WTC11 (cell line): ENCODE data around the gene C1QTNF6. TPM values are rescaled to one million over a fixed set of nuclear protein-coding genes. Genes with fewer than 3 reads are reported as not detected.
"Not testable (repeated sequence)": the region's sequence is repeated elsewhere in the genome, so short reads cannot be mapped to it uniquely, and the experiment has no call there.

Experiments used
- ATAC-seq: fragments of 200-7000 bp; cut with Tn5 transposase; 2 replicates; pipeline ENCODE4 v1.10.0; 2021; ENCODE audit warnings: mild to moderate bottlenecking, moderate library complexity
- CTCF ChIA-PET: fragments of 300-600 bp; sonication (Branson Sonifier 250); formaldehyde crosslinking; loops from one replicate; lab custom pipeline; 2021; ENCODE audit warnings: antibody characterized with exemption; lab: Charles Lee
- POLR2A ChIA-PET: fragments of 350-600 bp; sonication (Branson Sonifier 250); formaldehyde crosslinking; loops from one replicate; lab custom pipeline; 2021; ENCODE audit warnings: antibody characterized with exemption; lab: Charles Lee
- DNase-seq: peaks from one replicate; pipeline ENCODE4 v3.0.0; 2021; ENCODE audit warnings: low spot score
- H3K27ac Mint-ChIP-seq: 2 replicates; pipeline ENCODE4 v1.8.0; 2021; ENCODE audit warnings: mixed read lengths
- H3K27me3 Mint-ChIP-seq: 2 replicates; pipeline ENCODE4 v1.8.0; 2021; ENCODE audit warnings: low read depth, mild to moderate bottlenecking, moderate library complexity, mixed read lengths
- H3K36me3 Mint-ChIP-seq: 2 replicates; pipeline ENCODE4 v1.8.0; 2021; ENCODE audit warnings: mixed read lengths
- H3K4me1 Mint-ChIP-seq: 2 replicates; pipeline ENCODE4 v1.8.0; 2022; ENCODE audit warnings: mixed read lengths
- H3K4me3 Mint-ChIP-seq: 2 replicates; pipeline ENCODE4 v1.8.0; 2021; ENCODE audit warnings: mild to moderate bottlenecking, moderate library complexity, mixed read lengths
- H3K9me3 Mint-ChIP-seq: 2 replicates; pipeline ENCODE4 v1.8.0; 2021; ENCODE audit warnings: mixed read lengths
- ATF3 ChIP-seq: sonication (generic); formaldehyde crosslinking; conservative IDR thresholded peaks from 2 replicates; pipeline ENCODE4 v1.8.1; 2022; ENCODE audit warnings: mild to moderate bottlenecking, missing genetic modification reagents
- EMX1 ChIP-seq: fragments of 250-450 bp; sonication (Bioruptor Pico); IDR thresholded peaks from 2 replicates; pipeline ENCODE4 v1.8.0; 2021; ENCODE audit warnings: mild to moderate bottlenecking
- FOXP4 ChIP-seq: sonication (generic); formaldehyde crosslinking; IDR thresholded peaks from 2 replicates; pipeline ENCODE4 v1.8.0; 2022; ENCODE audit warnings: mild to moderate bottlenecking, missing genetic modification reagents
- HMGA2 ChIP-seq: fragments of 250-450 bp; sonication (Bioruptor Pico); IDR thresholded peaks from 2 replicates; pipeline ENCODE4 v1.4.0; 2021; ENCODE audit warnings: mild to moderate bottlenecking, moderate library complexity
- IRF2 ChIP-seq: sonication (generic); formaldehyde crosslinking; IDR thresholded peaks from 2 replicates; pipeline ENCODE4 v1.8.0; 2022; ENCODE audit warnings: low read depth, missing genetic modification reagents, borderline replicate concordance
- NFATC4 ChIP-seq: fragments of 250-450 bp; sonication (Bioruptor Pico); IDR thresholded peaks from 2 replicates; pipeline ENCODE4 v1.9.0; 2021; ENCODE audit warnings: mild to moderate bottlenecking
- NFE2L1 ChIP-seq: sonication (generic); formaldehyde crosslinking; IDR thresholded peaks from 2 replicates; pipeline ENCODE4 v1.8.1; 2023; ENCODE audit warnings: missing genetic modification reagents
- SMAD3 ChIP-seq: sonication (generic); formaldehyde crosslinking; IDR thresholded peaks from 2 replicates; pipeline ENCODE4 v1.8.0; 2022; ENCODE audit warnings: missing genetic modification reagents, mild to moderate bottlenecking, borderline replicate concordance
- SP1 ChIP-seq: sonication (generic); formaldehyde crosslinking; conservative IDR thresholded peaks from 2 replicates; pipeline ENCODE4 v1.8.1; 2022; ENCODE audit warnings: missing genetic modification reagents
- TCF7 ChIP-seq: sonication (generic); formaldehyde crosslinking; IDR thresholded peaks from 2 replicates; pipeline ENCODE4 v1.8.0; 2022; ENCODE audit warnings: mild to moderate bottlenecking, low read depth, missing genetic modification reagents, moderate library complexity
- ZNF232 ChIP-seq: sonication (generic); formaldehyde crosslinking; IDR thresholded peaks from 2 replicates; pipeline ENCODE4 v1.8.0; 2022; ENCODE audit warnings: mild to moderate bottlenecking, missing genetic modification reagents
- ZNF263 ChIP-seq: sonication (generic); formaldehyde crosslinking; IDR thresholded peaks from 2 replicates; pipeline ENCODE4 v1.8.1; 2022; ENCODE audit warnings: low read depth, mild to moderate bottlenecking, moderate library complexity, missing genetic modification reagents
- ZNF423 ChIP-seq: fragments of 250-450 bp; sonication (Bioruptor Pico); IDR thresholded peaks from 2 replicates; pipeline ENCODE4 v2.1.2; 2022; ENCODE audit warnings: mild to moderate bottlenecking, moderate library complexity
- ZNF512 ChIP-seq: sonication (generic); formaldehyde crosslinking; IDR thresholded peaks from 2 replicates; pipeline ENCODE4 v1.8.1; 2022; ENCODE audit warnings: missing genetic modification reagents, borderline replicate concordance
- total RNA-seq: library from RNA; stranded (reverse); gene quantifications from 3 replicates; pipeline ENCODE4 v1.2.3, GENCODE V29; 2021
- TF ChIP-seq, protein P1 (sequence below): sonication (generic); formaldehyde crosslinking; conservative IDR thresholded peaks from 2 replicates; pipeline ENCODE4 v1.8.1; 2023; ENCODE audit warnings: mild to moderate bottlenecking, low read depth, missing genetic modification reagents, moderate library complexity
- TF ChIP-seq, protein P2 (sequence below): fragments of 250-450 bp; sonication (Bioruptor Pico); IDR thresholded peaks from 2 replicates; pipeline ENCODE4 v1.9.0; 2021; ENCODE audit warnings: mild to moderate bottlenecking, borderline replicate concordance

The C1QTNF6 gene
- total RNA-seq, 1 experiment from 2014 or later: 5.9 TPM

- TF ChIP-seq, protein P1, sequence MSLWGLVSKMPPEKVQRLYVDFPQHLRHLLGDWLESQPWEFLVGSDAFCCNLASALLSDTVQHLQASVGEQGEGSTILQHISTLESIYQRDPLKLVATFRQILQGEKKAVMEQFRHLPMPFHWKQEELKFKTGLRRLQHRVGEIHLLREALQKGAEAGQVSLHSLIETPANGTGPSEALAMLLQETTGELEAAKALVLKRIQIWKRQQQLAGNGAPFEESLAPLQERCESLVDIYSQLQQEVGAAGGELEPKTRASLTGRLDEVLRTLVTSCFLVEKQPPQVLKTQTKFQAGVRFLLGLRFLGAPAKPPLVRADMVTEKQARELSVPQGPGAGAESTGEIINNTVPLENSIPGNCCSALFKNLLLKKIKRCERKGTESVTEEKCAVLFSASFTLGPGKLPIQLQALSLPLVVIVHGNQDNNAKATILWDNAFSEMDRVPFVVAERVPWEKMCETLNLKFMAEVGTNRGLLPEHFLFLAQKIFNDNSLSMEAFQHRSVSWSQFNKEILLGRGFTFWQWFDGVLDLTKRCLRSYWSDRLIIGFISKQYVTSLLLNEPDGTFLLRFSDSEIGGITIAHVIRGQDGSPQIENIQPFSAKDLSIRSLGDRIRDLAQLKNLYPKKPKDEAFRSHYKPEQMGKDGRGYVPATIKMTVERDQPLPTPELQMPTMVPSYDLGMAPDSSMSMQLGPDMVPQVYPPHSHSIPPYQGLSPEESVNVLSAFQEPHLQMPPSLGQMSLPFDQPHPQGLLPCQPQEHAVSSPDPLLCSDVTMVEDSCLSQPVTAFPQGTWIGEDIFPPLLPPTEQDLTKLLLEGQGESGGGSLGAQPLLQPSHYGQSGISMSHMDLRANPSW: no peak
- no peak for TF ChIP-seq HMGA2
- no peak for TF ChIP-seq TCF7 (CRISPR knock-in tag)
- TF ChIP-seq ZNF512 (CRISPR knock-in tag): no peak
- TF ChIP-seq FOXP4 (CRISPR knock-in tag): no peak
- TF ChIP-seq IRF2 (CRISPR knock-in tag): no peak
- TF ChIP-seq NFATC4 (CRISPR knock-in tag): no peak
Observed at GRCh38 chr22:37171662-37172061, 16.4 kb downstream of the C1QTNF6 start (continued).

DNA sequence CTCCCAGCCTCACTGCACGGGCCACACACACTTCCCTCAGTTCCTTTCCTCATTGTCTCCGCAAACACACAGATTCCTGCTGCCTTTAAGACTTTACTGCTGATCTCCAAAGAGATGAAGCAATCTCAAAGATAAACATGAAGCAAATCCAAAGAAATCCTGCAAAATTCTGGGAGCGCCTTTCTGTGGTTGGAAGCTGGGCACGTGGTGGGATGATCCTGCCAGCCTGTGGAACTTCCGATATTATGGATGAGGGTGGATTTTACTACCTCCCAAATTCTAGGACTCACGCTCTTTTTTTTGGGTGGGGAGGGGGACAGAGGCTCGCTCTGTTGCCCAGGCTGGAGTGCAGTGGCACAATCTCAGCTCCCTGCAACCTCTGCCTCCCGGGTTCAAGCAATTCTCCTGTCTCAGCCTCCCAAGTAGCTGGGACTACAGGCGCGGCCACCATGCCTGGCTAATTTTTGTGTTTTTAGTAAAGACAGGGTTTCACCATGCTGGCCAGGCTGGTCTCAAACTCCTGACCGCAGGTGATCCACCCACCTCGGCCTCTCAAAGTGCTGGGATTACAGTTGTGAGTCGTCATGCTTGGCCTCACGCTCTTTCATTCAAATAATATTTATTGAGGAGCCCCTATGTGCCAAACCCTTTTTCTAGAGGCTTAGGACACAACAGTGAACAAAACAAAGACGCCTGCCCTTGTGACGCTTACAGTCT is 17.2 kb downstream of the C1QTNF6 start:
- H3K4me1 Mint-ChIP-seq: peaks cover 37% of the 10 kb centered on the region
- DNase-seq, H3K9me3 Mint-ChIP-seq, H3K36me3 Mint-ChIP-seq, H3K27ac Mint-ChIP-seq, H3K27me3 Mint-ChIP-seq, ATAC-seq, H3K4me3 Mint-ChIP-seq, POLR2A ChIA-PET: not testable (repeated sequence)
- CTCF ChIA-PET: interaction anchor here (1.5 to 2.4 kb wide), 3 partner anchors 27 to 301 kb away, joined by 3 to 12 read pairs (median 7); no protein-coding TSS in a partner anchor

DNA sequence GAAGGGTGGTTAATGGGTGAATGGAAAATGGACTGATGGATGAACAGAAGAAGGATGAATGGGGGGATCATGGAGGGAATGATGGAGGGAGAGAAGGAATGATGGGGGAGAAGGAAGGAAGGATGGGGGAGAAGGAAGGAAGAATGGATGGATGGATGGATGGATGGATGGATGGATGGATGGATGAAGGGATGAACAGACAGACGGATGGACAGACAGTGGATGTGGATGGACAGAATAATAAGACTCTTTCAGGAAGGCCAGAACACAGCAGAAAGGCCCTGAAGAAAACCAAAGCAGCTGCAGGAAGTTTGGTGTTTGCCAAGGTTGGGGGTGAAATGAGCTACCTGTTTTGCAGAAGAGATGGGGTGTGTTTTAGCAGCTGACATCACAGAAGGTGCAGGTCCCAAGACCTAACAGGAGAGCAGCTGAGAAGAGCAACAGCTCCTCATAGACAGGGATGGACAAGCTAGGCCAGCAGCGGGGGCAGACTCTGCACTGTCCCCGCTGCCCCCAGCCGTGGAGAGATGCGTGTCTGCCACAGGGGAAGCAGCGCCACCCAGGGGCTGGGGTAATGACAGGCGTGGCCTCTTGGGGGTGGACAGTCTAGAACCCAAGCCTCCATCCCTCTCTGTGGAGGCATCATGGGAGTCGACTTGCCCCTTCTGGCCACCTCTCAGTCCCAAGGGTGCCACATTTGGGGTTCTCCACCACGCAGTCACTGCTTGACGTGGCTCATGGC is 17.9 kb downstream of the C1QTNF6 start:
- no peak for ATAC-seq
- no peak overlapping the region for H3K4me3 Mint-ChIP-seq
- peak; percentile 10 for DNase-seq
- CTCF ChIA-PET: no interaction called here
- no peak overlapping the region for H3K27ac Mint-ChIP-seq
- H3K4me1 Mint-ChIP-seq: peaks cover 34% of the 10 kb centered on the region
- POLR2A ChIA-PET: no interaction called here
- H3K27me3 Mint-ChIP-seq: peaks cover 7% of the 10 kb centered on the region
- H3K36me3 Mint-ChIP-seq: no peaks in the 10 kb centered on the region
- H3K9me3 Mint-ChIP-seq: no peaks in the 10 kb centered on the region
- TF ChIP-seq ZNF263 (CRISPR knock-in tag) (no peak), ZNF423 (CRISPR knock-in tag) (no peak), ZNF232 (CRISPR knock-in tag) (no peak), NFATC4 (CRISPR knock-in tag) (no peak), ATF3 (CRISPR knock-in tag) (no peak), SMAD3 (CRISPR knock-in tag) (no peak), EMX1 (CRISPR knock-in tag) (no peak), NFE2L1 (CRISPR knock-in tag) (no peak), FOXP4 (CRISPR knock-in tag) (no peak), SP1 (CRISPR knock-in tag) (no peak)
- TF ChIP-seq, protein P2, sequence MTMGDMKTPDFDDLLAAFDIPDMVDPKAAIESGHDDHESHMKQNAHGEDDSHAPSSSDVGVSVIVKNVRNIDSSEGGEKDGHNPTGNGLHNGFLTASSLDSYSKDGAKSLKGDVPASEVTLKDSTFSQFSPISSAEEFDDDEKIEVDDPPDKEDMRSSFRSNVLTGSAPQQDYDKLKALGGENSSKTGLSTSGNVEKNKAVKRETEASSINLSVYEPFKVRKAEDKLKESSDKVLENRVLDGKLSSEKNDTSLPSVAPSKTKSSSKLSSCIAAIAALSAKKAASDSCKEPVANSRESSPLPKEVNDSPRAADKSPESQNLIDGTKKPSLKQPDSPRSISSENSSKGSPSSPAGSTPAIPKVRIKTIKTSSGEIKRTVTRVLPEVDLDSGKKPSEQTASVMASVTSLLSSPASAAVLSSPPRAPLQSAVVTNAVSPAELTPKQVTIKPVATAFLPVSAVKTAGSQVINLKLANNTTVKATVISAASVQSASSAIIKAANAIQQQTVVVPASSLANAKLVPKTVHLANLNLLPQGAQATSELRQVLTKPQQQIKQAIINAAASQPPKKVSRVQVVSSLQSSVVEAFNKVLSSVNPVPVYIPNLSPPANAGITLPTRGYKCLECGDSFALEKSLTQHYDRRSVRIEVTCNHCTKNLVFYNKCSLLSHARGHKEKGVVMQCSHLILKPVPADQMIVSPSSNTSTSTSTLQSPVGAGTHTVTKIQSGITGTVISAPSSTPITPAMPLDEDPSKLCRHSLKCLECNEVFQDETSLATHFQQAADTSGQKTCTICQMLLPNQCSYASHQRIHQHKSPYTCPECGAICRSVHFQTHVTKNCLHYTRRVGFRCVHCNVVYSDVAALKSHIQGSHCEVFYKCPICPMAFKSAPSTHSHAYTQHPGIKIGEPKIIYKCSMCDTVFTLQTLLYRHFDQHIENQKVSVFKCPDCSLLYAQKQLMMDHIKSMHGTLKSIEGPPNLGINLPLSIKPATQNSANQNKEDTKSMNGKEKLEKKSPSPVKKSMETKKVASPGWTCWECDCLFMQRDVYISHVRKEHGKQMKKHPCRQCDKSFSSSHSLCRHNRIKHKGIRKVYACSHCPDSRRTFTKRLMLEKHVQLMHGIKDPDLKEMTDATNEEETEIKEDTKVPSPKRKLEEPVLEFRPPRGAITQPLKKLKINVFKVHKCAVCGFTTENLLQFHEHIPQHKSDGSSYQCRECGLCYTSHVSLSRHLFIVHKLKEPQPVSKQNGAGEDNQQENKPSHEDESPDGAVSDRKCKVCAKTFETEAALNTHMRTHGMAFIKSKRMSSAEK (CRISPR knock-in tag): no peak
